Camera-type eye (tissue), 1 donor: ENCODE results near the gene GABRA6. TPM values are rescaled to one million over a fixed set of nuclear protein-coding genes. Genes with fewer than 3 reads are reported as not detected.

Experiments used
- total RNA-seq: library from RNA; depleted of rRNA; stranded (reverse); fragments of >200 nt; gene quantifications from one replicate; pipeline ENCODE4 v1.2.3, GENCODE V29; 2014

Gene GABRA6
- total RNA-seq: not detected

DNA sequence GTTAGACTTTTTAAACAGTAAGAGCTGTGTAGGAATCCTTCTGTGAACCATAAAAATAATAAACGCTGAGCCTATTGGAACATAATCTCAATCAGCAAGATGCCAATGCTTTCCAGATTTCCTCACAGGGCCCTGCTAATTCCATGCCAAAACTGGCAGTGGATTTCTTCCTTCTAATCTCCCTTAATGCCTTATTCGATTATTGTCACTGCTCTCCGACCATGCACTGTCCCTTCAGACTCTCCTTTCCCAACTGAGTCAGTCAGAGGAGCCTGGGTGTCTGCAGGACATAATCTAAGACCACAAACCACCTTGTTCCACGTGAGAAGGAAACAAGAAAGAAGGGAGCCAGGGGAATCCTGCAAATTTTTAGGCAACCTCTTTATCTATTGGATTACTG, at the start of gene GABRA6:
TSS of gene GABRA6 (plus strand) at position 261 of the 400 bp plus-strand sequence. CDS start 269 bp downstream, outside the sequence.

Other genes starting within 250 kb of the GABRA6 start
- gene GABRB2, start 139.0 kb upstream of the GABRA6 start, total RNA-seq: 16.1 TPM
- gene GABRA1, start 162.4 kb downstream of the GABRA6 start, total RNA-seq: 16.5 TPM